K562 (cell line): ENCODE data around the gene ZNF839. TPM values are rescaled to one million over a fixed set of nuclear protein-coding genes. Genes with fewer than 3 reads are reported as not detected.
A peak's percentile ranks its signal among the peaks of the same experiment; 100 is the strongest.

Experiments
- MCM3 ChIP-seq: fragments of 450-650 bp; IDR thresholded peaks from 2 replicates; pipeline ENCODE4 v1.6.1; 2016
- MTA3 ChIP-seq: fragments of 450-650 bp; formaldehyde crosslinking; IDR thresholded peaks from 2 replicates; pipeline ENCODE4 v1.6.1; 2017; ENCODE audit warnings: mild to moderate bottlenecking, borderline replicate concordance
- MXI1 ChIP-seq: IDR thresholded peaks from 2 replicates; pipeline ENCODE4 v1.6.1; 2011; ENCODE audit warnings: low read depth, mild to moderate bottlenecking, improper control_type of control experiment, low read length
- POLR2B ChIP-seq: fragments of 450-650 bp; IDR thresholded peaks from 2 replicates; pipeline ENCODE4 v1.6.1; 2018; ENCODE audit warnings: low read depth; ENCODE audit not compliant: partially characterized antibody
- POU5F1 ChIP-seq: fragments of 150-350 bp; IDR thresholded peaks from 2 replicates; pipeline ENCODE4 v1.6.1; 2014; ENCODE audit warnings: borderline replicate concordance, low read length, low read depth, mild to moderate bottlenecking; ENCODE audit not compliant: partially characterized antibody
- TFAM ChIP-seq: fragments of 250-450 bp; sonication (Bioruptor Pico); conservative IDR thresholded peaks from 2 replicates; pipeline ENCODE4 v1.5.0; 2021; ENCODE audit warnings: mild to moderate bottlenecking, moderate library complexity
- ZNF175 ChIP-seq: fragments of 200-800 bp; sonication (Bioruptor generic); IDR thresholded peaks from 2 replicates; pipeline ENCODE4 v1.6.1; 2016; ENCODE audit warnings: low read depth, mild to moderate bottlenecking, missing genetic modification characterization, missing compliant biosample characterization
- ZNF197 ChIP-seq: fragments of 200-800 bp; sonication (Bioruptor generic); IDR thresholded peaks from 2 replicates; pipeline ENCODE4 v1.6.1; 2016; ENCODE audit warnings: low read depth, missing genetic modification characterization, missing compliant biosample characterization
- ZNF239 ChIP-seq: fragments of 250-450 bp; sonication (Bioruptor Pico); IDR thresholded peaks from 2 replicates; pipeline ENCODE4 v1.4.0; 2020; ENCODE audit warnings: mild to moderate bottlenecking
- ZNF780A ChIP-seq: fragments of 250-450 bp; sonication (Bioruptor Pico); IDR thresholded peaks from 2 replicates; pipeline ENCODE4 v1.5.0; 2021; ENCODE audit warnings: mild to moderate bottlenecking
- polyA plus RNA-seq, 8 experiments: library from polyadenylated mRNA; depleted of rRNA in 4 of 8; stranded (reverse) in 5 of 8; unstranded in 3 of 8; fragments of >200 nt; fragmentation: Nextera tagmentation in 2 of 8; fragmentation: Illumina TruSeq in 1 of 8; extraction: Ambion mirVana in 2 of 8; extraction: Trizol in 1 of 8; gene quantifications; 2 replicates each; pipeline versions ENCODE4 v1.2.1 to v1.2.3, GENCODE V29; 2011 to 2014; ENCODE audit warnings: inconsistent platforms in 1 of 8, missing spikeins in 1 of 8
- total RNA-seq, 7 experiments: library from RNA; depleted of rRNA in 6 of 7; stranded (reverse); fragments of >200 nt in 6 of 7; fragmentation: Illumina TruSeq in 2 of 7; extraction: Trizol in 2 of 7; gene quantifications; 2 replicates each; pipeline versions ENCODE4 v1.2.1 to v1.2.3, GENCODE V29; 2011 to 2021; ENCODE audit warnings: low replicate concordance in 1 of 7
- TF ChIP-seq, protein P1 (sequence below), 2 experiments: IDR thresholded peaks in 1 of 2; conservative IDR thresholded peaks in 1 of 2; 2 replicates each; pipeline ENCODE4 v1.6.1; 2016; ENCODE audit warnings: low read depth in 2 of 2, mild to moderate bottlenecking in 1 of 2, missing compliant biosample characterization in 1 of 2, missing genetic modification characterization in 1 of 2, moderate library complexity in 1 of 2
- TF ChIP-seq, protein P2 (sequence below): sonication (generic); formaldehyde crosslinking; IDR thresholded peaks from 2 replicates; pipeline ENCODE4 v1.8.0; 2023; ENCODE audit warnings: missing genetic modification reagents, mild to moderate bottlenecking, borderline replicate concordance
- TF ChIP-seq, protein P3 (sequence below), 2 experiments: fragments of 450-650 bp in 1 of 2; sonication (generic) in 1 of 2; formaldehyde crosslinking in 1 of 2; IDR thresholded peaks in 1 of 2; conservative IDR thresholded peaks in 1 of 2; 2 replicates each; pipeline versions ENCODE4 v1.6.1 to v1.8.1; 2016 to 2023; ENCODE audit warnings: mild to moderate bottlenecking in 2 of 2, moderate library complexity in 2 of 2, inconsistent platforms in 1 of 2, missing genetic modification reagents in 1 of 2
- TF ChIP-seq, protein P4 (sequence below): sonication (generic); formaldehyde crosslinking; IDR thresholded peaks from 2 replicates; pipeline ENCODE4 v1.5.0; 2020; ENCODE audit warnings: missing genetic modification reagents
- TF ChIP-seq, protein P5 (sequence below): fragments of 450-650 bp; IDR thresholded peaks from 2 replicates; pipeline ENCODE4 v1.6.1; 2016; ENCODE audit warnings: low read depth, mild to moderate bottlenecking, moderate library complexity

The ZNF839 gene
- total and polyA plus RNA-seq, 9 of the 15 experiments (the other 6 are each of a cell fraction or from before 2014, with no cell fraction given), result 0.42 to 8.4 (median 5.7) TPM

DNA sequence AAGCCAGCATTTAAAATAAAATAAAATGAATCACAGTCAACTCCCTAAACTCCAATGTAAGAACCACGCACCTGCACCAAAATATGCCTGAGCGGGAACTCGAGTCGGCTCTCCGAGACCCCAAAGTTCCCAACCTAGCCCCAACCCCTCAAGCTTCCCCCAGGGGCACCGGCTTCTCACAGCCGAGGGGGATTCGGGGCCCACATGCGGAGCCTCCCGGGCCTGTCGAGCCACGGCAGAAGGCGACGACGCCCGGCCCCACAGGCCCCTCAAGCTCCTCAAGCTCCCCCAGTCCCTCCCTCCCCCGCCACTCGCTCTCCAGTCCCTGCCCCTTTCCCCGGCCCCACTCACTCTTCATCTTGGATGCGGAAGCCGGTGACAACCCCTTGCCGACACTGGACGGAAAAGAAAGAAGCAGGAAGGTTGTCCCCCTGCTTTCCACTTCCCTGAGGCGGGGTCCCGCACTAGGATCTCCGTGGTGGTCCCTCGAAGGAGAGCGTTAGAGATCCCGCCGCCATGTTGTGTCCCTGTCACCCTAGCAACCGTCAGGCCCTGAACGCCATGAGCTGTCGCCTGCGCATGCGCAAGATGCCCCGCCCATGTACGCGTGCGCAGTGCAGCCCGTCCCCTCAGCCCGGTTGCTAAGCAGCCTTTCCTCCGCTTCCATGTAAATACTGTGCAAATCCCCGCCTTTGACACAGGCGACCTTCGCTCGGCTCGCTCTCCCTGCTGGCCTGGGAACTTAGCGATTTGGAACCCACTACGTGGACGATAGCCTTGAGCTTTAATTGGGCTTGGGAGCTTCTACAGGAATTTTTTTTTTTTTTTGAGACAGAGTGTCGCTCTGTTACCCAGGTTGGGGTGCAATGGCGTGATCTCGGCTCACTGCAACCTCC, 14.7 kb upstream of the ZNF839 start, which contains the start of gene MOK (continued):
- TF ChIP-seq, protein P1, sequence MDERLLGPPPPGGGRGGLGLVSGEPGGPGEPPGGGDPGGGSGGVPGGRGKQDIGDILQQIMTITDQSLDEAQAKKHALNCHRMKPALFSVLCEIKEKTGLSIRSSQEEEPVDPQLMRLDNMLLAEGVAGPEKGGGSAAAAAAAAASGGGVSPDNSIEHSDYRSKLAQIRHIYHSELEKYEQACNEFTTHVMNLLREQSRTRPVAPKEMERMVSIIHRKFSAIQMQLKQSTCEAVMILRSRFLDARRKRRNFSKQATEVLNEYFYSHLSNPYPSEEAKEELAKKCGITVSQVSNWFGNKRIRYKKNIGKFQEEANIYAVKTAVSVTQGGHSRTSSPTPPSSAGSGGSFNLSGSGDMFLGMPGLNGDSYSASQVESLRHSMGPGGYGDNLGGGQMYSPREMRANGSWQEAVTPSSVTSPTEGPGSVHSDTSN (CRISPR knock-in tag; IDR thresholded peaks at IDR 0.05; ENCODE audit: low read depth), result no peak
- TF ChIP-seq, protein P1 (tag; conservative IDR thresholded peaks at IDR 0.05; ENCODE audit: low read depth), result no peak
- TF ChIP-seq MXI1 (peak; percentile 91), ZNF175 (no peak), POU5F1 (peak; percentile 73), MTA3 (no peak), ZNF239 (no peak), TFAM (CRISPR knock-in tag) (no peak), POLR2B (peak; percentile 90), ZNF197 (no peak), MCM3 (no peak), ZNF780A (no peak)
- TF ChIP-seq, protein P2, sequence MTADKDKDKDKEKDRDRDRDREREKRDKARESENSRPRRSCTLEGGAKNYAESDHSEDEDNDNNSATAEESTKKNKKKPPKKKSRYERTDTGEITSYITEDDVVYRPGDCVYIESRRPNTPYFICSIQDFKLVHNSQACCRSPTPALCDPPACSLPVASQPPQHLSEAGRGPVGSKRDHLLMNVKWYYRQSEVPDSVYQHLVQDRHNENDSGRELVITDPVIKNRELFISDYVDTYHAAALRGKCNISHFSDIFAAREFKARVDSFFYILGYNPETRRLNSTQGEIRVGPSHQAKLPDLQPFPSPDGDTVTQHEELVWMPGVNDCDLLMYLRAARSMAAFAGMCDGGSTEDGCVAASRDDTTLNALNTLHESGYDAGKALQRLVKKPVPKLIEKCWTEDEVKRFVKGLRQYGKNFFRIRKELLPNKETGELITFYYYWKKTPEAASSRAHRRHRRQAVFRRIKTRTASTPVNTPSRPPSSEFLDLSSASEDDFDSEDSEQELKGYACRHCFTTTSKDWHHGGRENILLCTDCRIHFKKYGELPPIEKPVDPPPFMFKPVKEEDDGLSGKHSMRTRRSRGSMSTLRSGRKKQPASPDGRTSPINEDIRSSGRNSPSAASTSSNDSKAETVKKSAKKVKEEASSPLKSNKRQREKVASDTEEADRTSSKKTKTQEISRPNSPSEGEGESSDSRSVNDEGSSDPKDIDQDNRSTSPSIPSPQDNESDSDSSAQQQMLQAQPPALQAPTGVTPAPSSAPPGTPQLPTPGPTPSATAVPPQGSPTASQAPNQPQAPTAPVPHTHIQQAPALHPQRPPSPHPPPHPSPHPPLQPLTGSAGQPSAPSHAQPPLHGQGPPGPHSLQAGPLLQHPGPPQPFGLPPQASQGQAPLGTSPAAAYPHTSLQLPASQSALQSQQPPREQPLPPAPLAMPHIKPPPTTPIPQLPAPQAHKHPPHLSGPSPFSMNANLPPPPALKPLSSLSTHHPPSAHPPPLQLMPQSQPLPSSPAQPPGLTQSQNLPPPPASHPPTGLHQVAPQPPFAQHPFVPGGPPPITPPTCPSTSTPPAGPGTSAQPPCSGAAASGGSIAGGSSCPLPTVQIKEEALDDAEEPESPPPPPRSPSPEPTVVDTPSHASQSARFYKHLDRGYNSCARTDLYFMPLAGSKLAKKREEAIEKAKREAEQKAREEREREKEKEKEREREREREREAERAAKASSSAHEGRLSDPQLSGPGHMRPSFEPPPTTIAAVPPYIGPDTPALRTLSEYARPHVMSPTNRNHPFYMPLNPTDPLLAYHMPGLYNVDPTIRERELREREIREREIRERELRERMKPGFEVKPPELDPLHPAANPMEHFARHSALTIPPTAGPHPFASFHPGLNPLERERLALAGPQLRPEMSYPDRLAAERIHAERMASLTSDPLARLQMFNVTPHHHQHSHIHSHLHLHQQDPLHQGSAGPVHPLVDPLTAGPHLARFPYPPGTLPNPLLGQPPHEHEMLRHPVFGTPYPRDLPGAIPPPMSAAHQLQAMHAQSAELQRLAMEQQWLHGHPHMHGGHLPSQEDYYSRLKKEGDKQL (CRISPR knock-in tag), result no peak
- TF ChIP-seq, protein P3, sequence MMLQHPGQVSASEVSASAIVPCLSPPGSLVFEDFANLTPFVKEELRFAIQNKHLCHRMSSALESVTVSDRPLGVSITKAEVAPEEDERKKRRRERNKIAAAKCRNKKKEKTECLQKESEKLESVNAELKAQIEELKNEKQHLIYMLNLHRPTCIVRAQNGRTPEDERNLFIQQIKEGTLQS (IDR thresholded peaks at IDR 0.05), result no peak
- TF ChIP-seq, protein P3 (CRISPR knock-in tag; conservative IDR thresholded peaks at IDR 0.05), result no peak
- TF ChIP-seq, protein P4, sequence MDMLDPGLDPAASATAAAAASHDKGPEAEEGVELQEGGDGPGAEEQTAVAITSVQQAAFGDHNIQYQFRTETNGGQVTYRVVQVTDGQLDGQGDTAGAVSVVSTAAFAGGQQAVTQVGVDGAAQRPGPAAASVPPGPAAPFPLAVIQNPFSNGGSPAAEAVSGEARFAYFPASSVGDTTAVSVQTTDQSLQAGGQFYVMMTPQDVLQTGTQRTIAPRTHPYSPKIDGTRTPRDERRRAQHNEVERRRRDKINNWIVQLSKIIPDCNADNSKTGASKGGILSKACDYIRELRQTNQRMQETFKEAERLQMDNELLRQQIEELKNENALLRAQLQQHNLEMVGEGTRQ (CRISPR knock-in tag), result no peak
- TF ChIP-seq, protein P5, sequence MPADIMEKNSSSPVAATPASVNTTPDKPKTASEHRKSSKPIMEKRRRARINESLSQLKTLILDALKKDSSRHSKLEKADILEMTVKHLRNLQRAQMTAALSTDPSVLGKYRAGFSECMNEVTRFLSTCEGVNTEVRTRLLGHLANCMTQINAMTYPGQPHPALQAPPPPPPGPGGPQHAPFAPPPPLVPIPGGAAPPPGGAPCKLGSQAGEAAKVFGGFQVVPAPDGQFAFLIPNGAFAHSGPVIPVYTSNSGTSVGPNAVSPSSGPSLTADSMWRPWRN, result no peak
